Dermis blood vessel endothelial cell (primary cell): Measurements from ENCODE around the gene ISG20. TPM values are rescaled to one million over a fixed set of nuclear protein-coding genes. Genes with fewer than 3 reads are reported as not detected.

Experiments
- DNase-seq: peaks from one replicate; pipeline ENCODE4 v3.0.0; 2010
- total RNA-seq: library from RNA; depleted of rRNA; stranded (reverse); fragments of >200 nt; gene quantifications from 2 replicates; pipeline ENCODE4 v1.2.3, GENCODE V29; 2014

ISG20 gene
- total RNA-seq, 1 donor from 2014 or later, result 49.4 TPM

GRCh38 chr15:88693191-88693590 lies 54.4 kb downstream of the ISG20 start:
- DNase-seq, result no peak

DNA sequence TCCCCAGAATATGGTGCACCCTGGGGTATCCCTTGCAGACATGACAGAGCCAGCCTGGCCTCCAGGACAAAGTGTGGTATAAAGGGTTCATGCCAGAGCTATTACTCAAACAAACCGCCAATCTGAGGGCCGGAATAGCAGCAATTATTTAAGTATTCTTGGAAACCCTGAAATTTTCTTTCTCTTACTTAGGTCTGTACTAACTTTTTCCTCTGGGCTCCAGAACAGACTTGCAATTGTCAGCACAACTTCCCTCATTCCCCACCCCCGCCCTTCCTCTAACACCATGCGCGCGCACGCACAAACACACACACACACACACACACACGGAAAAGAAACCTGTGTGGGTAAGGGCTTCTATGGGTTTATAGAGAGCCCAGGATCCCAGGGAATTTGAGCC lies 56.3 kb downstream of the ISG20 start:
- DNase-seq, result no peak

DNA sequence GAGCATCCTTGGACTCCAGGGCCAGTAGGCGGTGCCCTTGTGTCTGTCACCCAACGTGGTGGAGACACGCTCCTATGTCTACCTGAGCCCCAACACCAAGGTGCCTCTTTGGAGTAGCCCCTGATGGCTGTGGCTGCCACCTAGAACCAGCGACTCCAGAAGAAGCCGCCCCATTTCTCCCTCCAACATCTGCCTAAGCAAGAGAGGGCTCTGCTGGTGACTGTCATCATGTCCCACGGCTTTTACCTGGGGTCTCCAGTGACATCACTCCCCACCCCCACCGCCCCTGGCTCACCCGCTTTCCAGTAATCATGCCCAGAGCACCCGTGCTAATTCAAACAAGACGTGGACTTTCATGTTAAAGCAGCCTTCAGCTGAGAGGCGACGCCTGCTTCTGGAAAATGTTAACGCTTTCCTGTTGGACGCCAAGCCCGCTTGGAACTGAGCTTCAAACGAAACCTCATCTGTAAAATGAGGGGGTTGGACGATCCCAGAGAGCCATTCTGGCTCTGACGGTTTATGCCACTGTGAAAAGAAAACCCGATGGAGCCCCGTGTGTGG lies 57.0 kb downstream of the ISG20 start:
- DNase-seq, result no peak

- no peak for DNase-seq
Measured at GRCh38 chr15:88696254-88696653, 57.4 kb downstream of the ISG20 start.

GRCh38 chr15:88697276-88697675 lies 58.5 kb downstream of the ISG20 start:
- DNase-seq, result no peak

DNA sequence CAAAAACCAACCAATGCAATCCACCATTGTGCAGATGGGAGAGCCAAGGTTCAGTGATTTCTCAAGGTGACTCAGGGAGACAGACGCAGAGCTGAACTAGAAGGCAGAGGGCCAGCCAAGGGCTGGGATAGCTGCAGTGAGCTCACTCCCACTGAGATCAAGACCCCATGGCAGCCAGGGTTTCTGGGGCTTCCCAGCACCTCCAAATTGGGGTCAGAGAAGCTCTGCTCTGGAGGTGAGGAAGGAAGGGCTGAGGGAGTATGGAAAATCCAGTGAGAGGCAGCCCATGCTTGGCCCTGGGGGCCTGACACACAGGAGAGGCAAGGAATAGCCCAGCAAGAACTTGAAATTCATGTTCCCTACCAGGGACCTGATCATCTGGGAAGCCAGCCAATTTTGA lies 61.0 kb downstream of the ISG20 start:
- no peak for DNase-seq

DNA sequence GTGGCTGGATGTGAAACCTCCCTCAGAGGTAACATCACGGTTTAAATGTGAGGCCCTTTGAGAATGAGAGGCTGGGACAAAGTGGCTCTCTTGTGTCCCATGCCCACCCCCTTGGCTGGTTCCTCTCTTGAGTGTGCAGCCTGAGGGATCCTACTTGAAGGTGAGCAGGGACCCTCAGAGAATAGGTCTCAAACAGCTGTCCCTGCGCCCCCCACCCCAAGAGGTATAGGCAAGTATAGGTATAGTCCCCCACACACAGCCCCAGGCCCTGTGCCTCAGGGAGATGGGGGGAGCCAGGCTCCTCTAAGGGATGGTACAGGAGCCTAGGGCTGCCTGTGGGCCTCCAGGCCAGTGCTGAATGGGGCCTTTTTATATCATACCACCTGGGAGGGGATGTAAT lies 61.9 kb downstream of the ISG20 start:
- DNase-seq, result no peak

DNA sequence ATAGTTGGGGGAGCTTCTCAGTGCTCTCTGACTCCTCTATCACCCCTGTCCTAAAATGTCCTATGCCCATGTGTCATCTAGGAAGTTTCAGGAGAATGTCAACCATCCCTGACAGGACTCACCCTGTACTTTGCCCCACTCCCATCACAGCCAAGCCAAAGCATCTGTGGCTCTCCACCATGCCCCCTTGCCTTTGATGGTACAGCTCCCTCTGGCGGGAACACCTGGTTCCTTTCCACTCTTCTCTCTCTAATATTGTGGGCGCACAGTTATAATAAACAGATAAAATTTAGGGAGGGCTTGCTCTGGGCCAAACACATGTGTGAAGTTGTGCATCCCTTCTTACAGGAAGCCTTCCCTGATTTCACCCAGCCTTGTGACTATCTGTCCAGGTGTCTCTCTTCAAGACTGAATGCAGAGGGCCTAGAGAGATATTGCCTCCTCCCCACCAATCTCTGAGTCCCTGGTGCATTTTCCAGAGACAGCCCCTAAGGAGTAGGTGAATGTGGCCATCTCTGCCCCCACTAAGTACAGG lies 62.8 kb downstream of the ISG20 start:
- DNase-seq, result peak; percentile 42

DNA sequence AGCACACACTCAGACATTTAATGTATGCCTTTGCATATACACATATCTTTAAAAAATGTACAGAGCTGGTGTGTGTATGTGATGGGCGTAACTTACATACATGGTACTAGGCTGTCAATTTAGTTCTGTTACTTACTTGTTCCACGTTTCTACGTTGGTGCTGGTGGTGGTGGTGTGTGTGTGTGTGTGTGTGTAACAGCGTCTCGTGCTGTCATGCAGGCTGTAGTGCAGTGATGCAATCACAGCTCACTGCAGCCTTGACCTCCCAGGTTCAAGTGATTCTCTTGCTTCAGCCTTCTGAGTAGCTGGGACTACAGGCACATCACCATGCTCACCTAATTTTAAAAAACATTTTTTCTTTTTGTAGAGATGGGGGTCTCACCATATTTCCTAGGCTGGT lies 64.2 kb downstream of the ISG20 start:
- DNase-seq, result no peak

GRCh38 chr15:88703533-88703932 lies 64.7 kb downstream of the ISG20 start:
- no peak for DNase-seq

- DNase-seq, result peak; percentile 6
Measured at GRCh38 chr15:88704791-88705768, 66.3 kb downstream of the ISG20 start.

GRCh38 chr15:88705769-88706165 lies 67.0 kb downstream of the ISG20 start:
- DNase-seq, result no peak

Other genes with a start within 250 kb of the ISG20 start
- 17.0 and 20.3 TPM in 2 replicates for gene MRPL46, start 171.6 kb upstream of the ISG20 start, total RNA-seq
- gene MRPS11, start 171.3 kb upstream of the ISG20 start, total RNA-seq, result 38.5 and 47.7 TPM in 2 replicates
- gene DET1, start 92.3 kb upstream of the ISG20 start, total RNA-seq, result 3.2 and 3.8 TPM in 2 replicates
- gene AEN, start 17.7 kb upstream of the ISG20 start, total RNA-seq, result 58.9 and 73.0 TPM in 2 replicates
- gene ACAN, start 164.4 kb downstream of the ISG20 start, total RNA-seq, result 0.23 and 1.2 TPM in 2 replicates